ENCODE results near the gene TMEM88. TPM values are rescaled to one million over a fixed set of nuclear protein-coding genes. Genes with fewer than 3 reads are reported as not detected.

Gene TMEM88
- total and polyA plus RNA-seq, 2 of the 13 experiments (the other 11 are each of a cell fraction or from before 2014, with no cell fraction given) = 0.31 to 0.66 TPM

DNA sequence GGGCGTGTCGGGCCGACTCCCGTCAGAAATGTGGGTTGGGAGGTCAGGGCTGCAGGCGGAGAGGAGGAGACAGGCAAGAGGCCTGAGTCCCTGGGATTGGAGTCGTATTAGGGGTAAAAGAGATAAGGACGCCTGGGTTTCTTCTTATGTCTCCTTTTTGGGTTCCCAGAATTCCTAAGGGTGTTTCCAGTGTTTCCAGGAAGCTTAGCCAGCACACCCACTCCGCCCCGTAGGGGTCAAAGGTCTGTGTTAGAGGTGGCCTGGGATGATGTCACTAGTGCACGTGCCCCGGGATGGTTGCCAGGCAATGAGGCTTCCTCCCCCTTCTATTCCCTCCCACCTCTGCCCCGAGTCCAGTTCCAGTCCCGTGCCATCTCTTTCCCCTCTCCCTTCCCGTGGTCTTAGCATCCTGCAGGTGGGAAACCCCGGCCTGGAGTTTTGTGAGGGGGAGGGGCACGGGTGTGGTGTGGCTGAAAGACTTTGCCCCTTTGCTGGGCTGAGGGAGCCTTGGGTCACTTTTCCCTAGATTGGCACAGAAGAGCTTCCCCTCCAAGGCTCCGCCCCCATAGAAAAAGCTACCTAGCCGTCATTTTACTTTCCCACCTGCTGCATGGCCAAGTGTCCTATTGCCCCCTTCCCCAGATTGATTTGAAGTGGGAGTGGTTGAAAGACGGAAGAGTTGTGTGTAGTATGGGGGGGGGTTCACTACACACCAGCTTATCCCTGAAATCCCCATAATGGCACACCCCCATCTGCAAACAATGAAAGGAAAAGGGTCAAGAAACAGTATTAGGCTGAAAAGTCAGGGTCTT, 18.1 kb upstream of the TMEM88 start (continued):
- TF ChIP-seq, protein P1, sequence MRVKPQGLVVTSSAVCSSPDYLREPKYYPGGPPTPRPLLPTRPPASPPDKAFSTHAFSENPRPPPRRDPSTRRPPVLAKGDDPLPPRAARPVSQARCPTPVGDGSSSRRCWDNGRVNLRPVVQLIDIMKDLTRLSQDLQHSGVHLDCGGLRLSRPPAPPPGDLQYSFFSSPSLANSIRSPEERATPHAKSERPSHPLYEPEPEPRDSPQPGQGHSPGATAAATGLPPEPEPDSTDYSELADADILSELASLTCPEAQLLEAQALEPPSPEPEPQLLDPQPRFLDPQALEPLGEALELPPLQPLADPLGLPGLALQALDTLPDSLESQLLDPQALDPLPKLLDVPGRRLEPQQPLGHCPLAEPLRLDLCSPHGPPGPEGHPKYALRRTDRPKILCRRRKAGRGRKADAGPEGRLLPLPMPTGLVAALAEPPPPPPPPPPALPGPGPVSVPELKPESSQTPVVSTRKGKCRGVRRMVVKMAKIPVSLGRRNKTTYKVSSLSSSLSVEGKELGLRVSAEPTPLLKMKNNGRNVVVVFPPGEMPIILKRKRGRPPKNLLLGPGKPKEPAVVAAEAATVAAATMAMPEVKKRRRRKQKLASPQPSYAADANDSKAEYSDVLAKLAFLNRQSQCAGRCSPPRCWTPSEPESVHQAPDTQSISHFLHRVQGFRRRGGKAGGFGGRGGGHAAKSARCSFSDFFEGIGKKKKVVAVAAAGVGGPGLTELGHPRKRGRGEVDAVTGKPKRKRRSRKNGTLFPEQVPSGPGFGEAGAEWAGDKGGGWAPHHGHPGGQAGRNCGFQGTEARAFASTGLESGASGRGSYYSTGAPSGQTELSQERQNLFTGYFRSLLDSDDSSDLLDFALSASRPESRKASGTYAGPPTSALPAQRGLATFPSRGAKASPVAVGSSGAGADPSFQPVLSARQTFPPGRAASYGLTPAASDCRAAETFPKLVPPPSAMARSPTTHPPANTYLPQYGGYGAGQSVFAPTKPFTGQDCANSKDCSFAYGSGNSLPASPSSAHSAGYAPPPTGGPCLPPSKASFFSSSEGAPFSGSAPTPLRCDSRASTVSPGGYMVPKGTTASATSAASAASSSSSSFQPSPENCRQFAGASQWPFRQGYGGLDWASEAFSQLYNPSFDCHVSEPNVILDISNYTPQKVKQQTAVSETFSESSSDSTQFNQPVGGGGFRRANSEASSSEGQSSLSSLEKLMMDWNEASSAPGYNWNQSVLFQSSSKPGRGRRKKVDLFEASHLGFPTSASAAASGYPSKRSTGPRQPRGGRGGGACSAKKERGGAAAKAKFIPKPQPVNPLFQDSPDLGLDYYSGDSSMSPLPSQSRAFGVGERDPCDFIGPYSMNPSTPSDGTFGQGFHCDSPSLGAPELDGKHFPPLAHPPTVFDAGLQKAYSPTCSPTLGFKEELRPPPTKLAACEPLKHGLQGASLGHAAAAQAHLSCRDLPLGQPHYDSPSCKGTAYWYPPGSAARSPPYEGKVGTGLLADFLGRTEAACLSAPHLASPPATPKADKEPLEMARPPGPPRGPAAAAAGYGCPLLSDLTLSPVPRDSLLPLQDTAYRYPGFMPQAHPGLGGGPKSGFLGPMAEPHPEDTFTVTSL (CRISPR knock-in tag; IDR thresholded peaks at IDR 0.05; ENCODE audit: borderline replicate concordance) = no peak; the same call in 1 of the 2 replicates
- TF ChIP-seq KLF12 (CRISPR knock-in tag; IDR thresholded peaks at IDR 0.05; ENCODE audit: borderline replicate concordance) = peak; percentile 76; the same call in 1 of the 2 replicates
- peak; percentile 97 for TF ChIP-seq PHF5A (CRISPR knock-in tag; IDR thresholded peaks at IDR 0.05; ENCODE audit: low read depth, unreplicated experiment)
- no peak for TF ChIP-seq RBFOX2 (IDR thresholded peaks at IDR 0.05; ENCODE audit: low read depth, low read length)
- peak; percentile 94 for TF ChIP-seq NCOR1 (IDR thresholded peaks at IDR 0.05; ENCODE audit: borderline replicate concordance, low read length)
- TF ChIP-seq ZNF329 (CRISPR knock-in tag; IDR thresholded peaks at IDR 0.05; ENCODE audit: low read depth) = no peak
- peak; percentile 84 for TF ChIP-seq CHD2 (IDR thresholded peaks at IDR 0.05; ENCODE audit: low read depth, low read length)
- TF ChIP-seq, protein P2, sequence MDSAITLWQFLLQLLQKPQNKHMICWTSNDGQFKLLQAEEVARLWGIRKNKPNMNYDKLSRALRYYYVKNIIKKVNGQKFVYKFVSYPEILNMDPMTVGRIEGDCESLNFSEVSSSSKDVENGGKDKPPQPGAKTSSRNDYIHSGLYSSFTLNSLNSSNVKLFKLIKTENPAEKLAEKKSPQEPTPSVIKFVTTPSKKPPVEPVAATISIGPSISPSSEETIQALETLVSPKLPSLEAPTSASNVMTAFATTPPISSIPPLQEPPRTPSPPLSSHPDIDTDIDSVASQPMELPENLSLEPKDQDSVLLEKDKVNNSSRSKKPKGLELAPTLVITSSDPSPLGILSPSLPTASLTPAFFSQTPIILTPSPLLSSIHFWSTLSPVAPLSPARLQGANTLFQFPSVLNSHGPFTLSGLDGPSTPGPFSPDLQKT (CRISPR knock-in tag; IDR thresholded peaks at IDR 0.05; ENCODE audit: borderline replicate concordance) = no peak
- TF ChIP-seq, protein P3, sequence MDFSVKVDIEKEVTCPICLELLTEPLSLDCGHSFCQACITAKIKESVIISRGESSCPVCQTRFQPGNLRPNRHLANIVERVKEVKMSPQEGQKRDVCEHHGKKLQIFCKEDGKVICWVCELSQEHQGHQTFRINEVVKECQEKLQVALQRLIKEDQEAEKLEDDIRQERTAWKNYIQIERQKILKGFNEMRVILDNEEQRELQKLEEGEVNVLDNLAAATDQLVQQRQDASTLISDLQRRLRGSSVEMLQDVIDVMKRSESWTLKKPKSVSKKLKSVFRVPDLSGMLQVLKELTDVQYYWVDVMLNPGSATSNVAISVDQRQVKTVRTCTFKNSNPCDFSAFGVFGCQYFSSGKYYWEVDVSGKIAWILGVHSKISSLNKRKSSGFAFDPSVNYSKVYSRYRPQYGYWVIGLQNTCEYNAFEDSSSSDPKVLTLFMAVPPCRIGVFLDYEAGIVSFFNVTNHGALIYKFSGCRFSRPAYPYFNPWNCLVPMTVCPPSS (IDR thresholded peaks at IDR 0.05) = no peak
- TF ChIP-seq HOXD1 (CRISPR knock-in tag; IDR thresholded peaks at IDR 0.05) = 0 out of 2 replicates have a peak, but pooled peaks have one; percentile 79
- TF ChIP-seq, protein P4, sequence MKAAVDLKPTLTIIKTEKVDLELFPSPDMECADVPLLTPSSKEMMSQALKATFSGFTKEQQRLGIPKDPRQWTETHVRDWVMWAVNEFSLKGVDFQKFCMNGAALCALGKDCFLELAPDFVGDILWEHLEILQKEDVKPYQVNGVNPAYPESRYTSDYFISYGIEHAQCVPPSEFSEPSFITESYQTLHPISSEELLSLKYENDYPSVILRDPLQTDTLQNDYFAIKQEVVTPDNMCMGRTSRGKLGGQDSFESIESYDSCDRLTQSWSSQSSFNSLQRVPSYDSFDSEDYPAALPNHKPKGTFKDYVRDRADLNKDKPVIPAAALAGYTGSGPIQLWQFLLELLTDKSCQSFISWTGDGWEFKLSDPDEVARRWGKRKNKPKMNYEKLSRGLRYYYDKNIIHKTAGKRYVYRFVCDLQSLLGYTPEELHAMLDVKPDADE (CRISPR knock-in tag; IDR thresholded peaks at IDR 0.05) = no peak
- no peak for TF ChIP-seq EED (CRISPR knock-in tag; IDR thresholded peaks at IDR 0.05)
- TF ChIP-seq ZNF251 (CRISPR knock-in tag; IDR thresholded peaks at IDR 0.05) = no peak
- TF ChIP-seq, protein P5, sequence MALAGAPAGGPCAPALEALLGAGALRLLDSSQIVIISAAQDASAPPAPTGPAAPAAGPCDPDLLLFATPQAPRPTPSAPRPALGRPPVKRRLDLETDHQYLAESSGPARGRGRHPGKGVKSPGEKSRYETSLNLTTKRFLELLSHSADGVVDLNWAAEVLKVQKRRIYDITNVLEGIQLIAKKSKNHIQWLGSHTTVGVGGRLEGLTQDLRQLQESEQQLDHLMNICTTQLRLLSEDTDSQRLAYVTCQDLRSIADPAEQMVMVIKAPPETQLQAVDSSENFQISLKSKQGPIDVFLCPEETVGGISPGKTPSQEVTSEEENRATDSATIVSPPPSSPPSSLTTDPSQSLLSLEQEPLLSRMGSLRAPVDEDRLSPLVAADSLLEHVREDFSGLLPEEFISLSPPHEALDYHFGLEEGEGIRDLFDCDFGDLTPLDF (CRISPR knock-in tag; IDR thresholded peaks at IDR 0.05) = no peak
- peak; percentile 48; the same call in 1 of the 2 replicates for TF ChIP-seq AKAP8 (CRISPR knock-in tag; IDR thresholded peaks at IDR 0.05)
- peak; percentile 90 for TF ChIP-seq ZNF430 (CRISPR knock-in tag; IDR thresholded peaks at IDR 0.05)
- TF ChIP-seq HOXA9 (CRISPR knock-in tag; IDR thresholded peaks at IDR 0.05; ENCODE audit: borderline replicate concordance) = 0 out of 2 replicates have a peak, but pooled peaks have one; percentile 40
- no peak for TF ChIP-seq NFRKB (IDR thresholded peaks at IDR 0.05)
- TF ChIP-seq POLR2A (IDR thresholded peaks at IDR 0.05; ENCODE audit: insufficient read depth in 1 of 2, low read depth in 2 of 2, low read length in 2 of 2) = peak in 1 of 2 experiments; percentile 61; a peak in 3 of 4 replicates

All from HepG2 (cell line).